ENCODE data around the gene SH3PXD2A.

The SH3PXD2A gene

DNA sequence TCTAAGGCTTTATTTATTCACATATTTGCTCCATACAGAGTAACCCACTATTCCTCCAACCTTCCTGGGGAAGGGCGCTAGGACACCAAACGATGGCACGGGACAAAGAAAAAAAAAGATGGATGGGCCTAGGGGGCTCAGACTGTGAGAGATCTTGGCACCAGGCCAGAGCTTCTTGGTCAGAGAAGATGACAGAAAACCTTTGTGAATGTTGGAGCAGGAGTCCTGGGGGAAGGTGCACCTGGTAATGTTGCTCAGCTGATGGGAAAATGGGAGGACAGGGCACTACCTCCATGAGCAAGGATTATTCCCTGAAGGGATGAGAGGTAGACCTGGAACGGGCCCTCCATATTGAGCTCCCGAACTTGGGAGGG lies 1.4 kb upstream of the SH3PXD2A start:
- TF ChIP-seq, protein P1, sequence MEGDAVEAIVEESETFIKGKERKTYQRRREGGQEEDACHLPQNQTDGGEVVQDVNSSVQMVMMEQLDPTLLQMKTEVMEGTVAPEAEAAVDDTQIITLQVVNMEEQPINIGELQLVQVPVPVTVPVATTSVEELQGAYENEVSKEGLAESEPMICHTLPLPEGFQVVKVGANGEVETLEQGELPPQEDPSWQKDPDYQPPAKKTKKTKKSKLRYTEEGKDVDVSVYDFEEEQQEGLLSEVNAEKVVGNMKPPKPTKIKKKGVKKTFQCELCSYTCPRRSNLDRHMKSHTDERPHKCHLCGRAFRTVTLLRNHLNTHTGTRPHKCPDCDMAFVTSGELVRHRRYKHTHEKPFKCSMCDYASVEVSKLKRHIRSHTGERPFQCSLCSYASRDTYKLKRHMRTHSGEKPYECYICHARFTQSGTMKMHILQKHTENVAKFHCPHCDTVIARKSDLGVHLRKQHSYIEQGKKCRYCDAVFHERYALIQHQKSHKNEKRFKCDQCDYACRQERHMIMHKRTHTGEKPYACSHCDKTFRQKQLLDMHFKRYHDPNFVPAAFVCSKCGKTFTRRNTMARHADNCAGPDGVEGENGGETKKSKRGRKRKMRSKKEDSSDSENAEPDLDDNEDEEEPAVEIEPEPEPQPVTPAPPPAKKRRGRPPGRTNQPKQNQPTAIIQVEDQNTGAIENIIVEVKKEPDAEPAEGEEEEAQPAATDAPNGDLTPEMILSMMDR (IDR thresholded peaks at IDR 0.05; ENCODE audit: low read depth, low read length): no peak
- no peak for DNase-seq (ENCODE audit: low read depth in 2 of 2)
- H3K4me3 ChIP-seq (replicated peaks in 1 of 2; ENCODE audit: low read depth in 2 of 2, low read length in 2 of 2): no peak overlapping the region

GRCh38 chr10:103855852-103856796 lies 748 bp upstream of the SH3PXD2A start:
- no peak for DNase-seq (ENCODE audit: low read depth in 2 of 2)
- H3K4me3 ChIP-seq (replicated peaks in 1 of 2; ENCODE audit: low read depth in 2 of 2, low read length in 2 of 2): peak overlapping the region; percentile 29 to 74
- TF ChIP-seq, protein P1 (IDR thresholded peaks at IDR 0.05; ENCODE audit: low read depth, low read length): no peak

DNA sequence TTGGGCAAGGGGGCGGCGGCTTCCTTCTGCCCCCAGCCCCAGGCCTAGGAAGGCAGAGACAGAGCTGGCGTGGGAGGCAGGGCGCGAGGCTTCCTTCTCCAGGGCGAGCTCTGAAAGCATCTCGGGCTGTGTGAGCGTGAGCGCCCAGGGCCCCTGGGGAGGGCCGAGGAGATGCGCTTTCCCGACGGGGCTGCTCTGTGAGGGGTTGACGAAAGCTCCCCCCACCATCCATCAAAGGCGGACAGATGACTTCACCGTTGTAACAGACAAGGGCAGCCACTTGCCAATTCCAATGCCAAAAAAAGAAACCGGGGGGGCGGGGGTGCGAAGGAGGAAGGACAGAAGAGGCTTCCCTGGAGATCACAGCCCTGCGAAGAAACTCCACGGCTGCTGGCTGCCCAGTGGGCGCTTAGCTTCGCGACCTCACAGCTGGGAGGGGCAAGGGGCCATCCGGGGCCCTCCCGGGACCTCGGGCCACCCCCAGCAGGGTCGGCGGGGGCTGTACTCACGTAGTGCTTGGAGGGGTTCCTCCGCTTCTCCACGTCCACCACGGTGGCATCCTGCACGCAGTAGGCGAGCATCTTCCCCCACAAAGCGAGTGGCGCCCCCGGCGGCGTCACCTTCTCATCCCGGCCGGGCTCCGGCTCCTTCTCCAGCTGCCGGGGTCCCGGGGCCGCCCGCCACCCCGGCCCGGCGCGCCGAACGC lies 537 bp downstream of the SH3PXD2A start:
- TF ChIP-seq, protein P1 (IDR thresholded peaks at IDR 0.05; ENCODE audit: low read depth, low read length): peak; percentile 29
- peak in 1 of 2 donors; percentile 50 for DNase-seq (ENCODE audit: low read depth in 2 of 2)
- peak overlapping the region; percentile 65 to 74 for H3K4me3 ChIP-seq (replicated peaks in 1 of 2; ENCODE audit: low read depth in 2 of 2, low read length in 2 of 2)

GRCh38 chr10:103854265-103854685 lies 1.1 kb downstream of the SH3PXD2A start:
- peak in 1 of 2 donors; percentile 44 for DNase-seq (ENCODE audit: low read depth in 2 of 2)
- TF ChIP-seq, protein P1 (IDR thresholded peaks at IDR 0.05; ENCODE audit: low read depth, low read length): no peak
- H3K4me3 ChIP-seq (replicated peaks in 1 of 2; ENCODE audit: low read depth in 2 of 2, low read length in 2 of 2): peak overlapping the region; percentile 65 to 74

DNA sequence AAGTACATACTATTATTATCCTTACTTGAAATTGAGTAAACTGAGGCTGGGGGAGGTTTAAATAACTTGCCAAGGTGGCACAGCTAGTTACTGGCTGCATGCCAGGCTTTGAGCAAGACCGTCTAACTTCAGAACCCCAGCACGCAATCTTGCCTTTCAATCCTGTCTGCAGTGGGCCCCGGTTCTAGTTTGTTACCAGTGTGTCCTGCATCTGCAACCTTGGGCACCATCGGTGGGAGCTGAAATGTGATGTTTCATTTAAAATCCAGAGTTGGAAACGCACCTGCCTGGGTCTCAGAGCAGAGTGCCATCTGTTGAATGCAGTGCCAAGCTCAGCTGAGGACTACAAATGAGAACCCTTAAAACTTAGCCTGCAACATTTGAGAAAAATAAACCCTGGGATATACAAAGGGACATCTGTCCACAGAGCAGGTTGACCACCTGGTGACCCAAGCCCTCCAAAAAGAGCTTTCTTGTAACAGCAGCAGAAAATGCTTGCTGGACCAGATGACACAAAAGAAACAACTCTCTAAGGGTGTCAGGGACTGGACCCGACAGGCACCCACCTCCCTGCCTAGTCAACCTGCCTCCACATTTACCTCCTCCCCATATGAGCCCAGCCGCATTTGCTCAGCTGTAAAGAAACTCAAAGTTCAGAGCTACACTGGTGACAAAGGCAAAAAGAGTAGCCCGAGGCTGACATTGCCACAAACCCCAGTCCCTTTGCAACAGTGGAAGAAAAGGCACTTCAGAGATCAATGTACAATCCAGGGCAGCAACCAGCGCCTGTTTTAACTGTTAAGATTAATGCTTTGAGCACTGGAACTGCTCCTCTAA lies 1.7 kb downstream of the SH3PXD2A start:
- H3K4me3 ChIP-seq (replicated peaks in 1 of 2; ENCODE audit: low read depth in 2 of 2, low read length in 2 of 2): peak overlapping the region in 1 of 2 donors; percentile 74
- DNase-seq (ENCODE audit: low read depth in 2 of 2): no peak
- TF ChIP-seq, protein P1 (IDR thresholded peaks at IDR 0.05; ENCODE audit: low read depth, low read length): no peak

DNA sequence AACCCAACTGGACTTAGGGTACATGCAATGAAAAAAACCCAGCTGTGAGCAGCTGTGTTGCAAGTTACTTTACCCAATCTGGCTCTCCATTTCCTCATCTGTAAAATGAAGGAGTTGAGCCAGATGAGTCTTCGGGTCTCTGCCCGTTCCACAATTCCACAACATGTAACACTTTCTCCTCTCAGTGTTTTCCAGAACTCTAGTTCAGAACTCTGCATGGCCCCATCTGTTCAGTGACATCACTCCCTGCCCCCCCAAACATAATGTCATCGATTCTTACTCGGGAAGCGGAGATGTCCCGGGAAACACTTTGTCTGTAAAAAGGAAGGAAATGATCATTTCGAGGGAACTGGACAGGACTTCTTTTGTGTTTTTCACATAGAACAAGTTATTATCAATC lies 2.5 kb downstream of the SH3PXD2A start:
- TF ChIP-seq, protein P1 (IDR thresholded peaks at IDR 0.05; ENCODE audit: low read depth, low read length): no peak
- H3K4me3 ChIP-seq (replicated peaks in 1 of 2; ENCODE audit: low read depth in 2 of 2, low read length in 2 of 2): no peak overlapping the region
- DNase-seq (ENCODE audit: low read depth in 2 of 2): peak; percentile 55 to 67

Measured in cardiac fibroblast (primary cell).